K562 (cell line): ENCODE data around the gene PLG. TPM values are rescaled to one million over a fixed set of nuclear protein-coding genes. Genes with fewer than 3 reads are reported as not detected.
"Not testable (repeated sequence)": the region's sequence is repeated elsewhere in the genome, so short reads cannot be mapped to it uniquely, and the experiment has no call there.

Source experiments
- ATAC-seq: fragments of 200-7000 bp; cut with Tn5 transposase; 3 replicates; pipeline ENCODE4 v1.9.1; 2020; ENCODE audit warnings: moderate library complexity
- BruUV-seq: library from RNA; stranded (reverse); fragments of 400-500 nt; replicated peaks from 2 replicates; lab custom pipeline; 2021; lab: Mats Ljungman, UMichigan
- CTCF ChIA-PET: fragments of 300-600 bp; formaldehyde crosslinking; extraction: SDS; loops from one replicate; lab custom pipeline; 2021; ENCODE audit warnings: low intra/inter-chr PET ratio; lab: Yijun Ruan, JAX
- POLR2A ChIA-PET: fragments of 300-600, 350-650 bp; sonication (Branson Sonifier 250); formaldehyde crosslinking; extraction: SDS; loops from one replicate; lab custom pipeline; 2021; ENCODE audit warnings: antibody characterized with exemption, inconsistent platforms; lab: Yijun Ruan, JAX
- DNase-seq, 4 experiments: peaks; one replicate each; pipeline versions ENCODE4 v3.0.0 to v3.0.0-alpha.2; 2011 to 2018; ENCODE audit warnings: low spot score in 3 of 4, mixed read lengths in 3 of 4; ENCODE audit errors: extremely low read depth in 1 of 4
- FAIRE-seq: peaks from 2 replicates; lab custom pipeline; 2011; peaks lifted over from hg19 to GRCh38; lab: Jason Lieb, UNC
- H2AFZ ChIP-seq: 2 replicates; pipeline ENCODE4 v1.6.0; 2011; ENCODE audit warnings: low read depth, low read length, control low read depth, inconsistent platforms
- H3K27ac ChIP-seq: fragments of 200-600 bp; 3 replicates; pipeline ENCODE4 v1.8.0; 2011; ENCODE audit warnings: low read depth, mild to moderate bottlenecking, control low read depth, inconsistent platforms, low read length, moderate library complexity, mixed read lengths; ENCODE audit errors: extremely low read depth
- H3K27me3 ChIP-seq, 2 experiments: fragments of 300-600 bp in 1 of 2; 2 replicates in 1 of 2; 3 replicates in 1 of 2; pipeline versions ENCODE4 v1.6.0 to v1.8.0; 2011; ENCODE audit warnings: inconsistent platforms in 2 of 2, low read length in 2 of 2, mild to moderate bottlenecking in 1 of 2, mixed read lengths in 1 of 2, moderate library complexity in 1 of 2; ENCODE audit not compliant: control insufficient read depth in 2 of 2, insufficient read depth in 2 of 2
- H3K36me3 ChIP-seq: fragments of 300-600 bp; 3 replicates; pipeline ENCODE4 v1.8.0; 2011; ENCODE audit warnings: mild to moderate bottlenecking, low read length, inconsistent platforms; ENCODE audit not compliant: control insufficient read depth, insufficient read depth
- H3K4me1 ChIP-seq, 2 experiments: fragments of 200-600 bp in 1 of 2; replicated peaks in 1 of 2; 2 replicates in 1 of 2; 3 replicates in 1 of 2; pipeline versions ENCODE4 v1.5.1 to v1.8.0; 2011; ENCODE audit warnings: inconsistent platforms in 2 of 2, low read length in 2 of 2, mild to moderate bottlenecking in 1 of 2, mixed read lengths in 1 of 2, moderate library complexity in 1 of 2; ENCODE audit not compliant: control insufficient read depth in 2 of 2, insufficient read depth in 2 of 2
- H3K4me2 ChIP-seq: 2 replicates; pipeline ENCODE4 v1.6.1; 2011; ENCODE audit warnings: low read length, control low read depth, inconsistent platforms, mixed read lengths; ENCODE audit not compliant: insufficient read depth
- H3K4me3 ChIP-seq: fragments of 200-600 bp; sonication (generic), shearing (Covaris generic); 2 replicates; pipeline ENCODE4 v1.5.1; 2016; ENCODE audit warnings: control low read depth, inconsistent platforms
- H3K79me2 ChIP-seq: fragments of 200-600 bp; 3 replicates; pipeline ENCODE4 v1.8.0; 2011; ENCODE audit warnings: low read length, inconsistent platforms; ENCODE audit not compliant: control insufficient read depth, insufficient read depth
- H3K9ac ChIP-seq, 2 experiments: 2 replicates each; pipeline versions ENCODE4 v1.6.0 to v1.6.1; 2011; ENCODE audit warnings: low read depth in 2 of 2, low read length in 2 of 2, control low read depth in 1 of 2, inconsistent platforms in 1 of 2, mild to moderate bottlenecking in 1 of 2, mixed read lengths in 1 of 2; ENCODE audit not compliant: insufficient read depth in 1 of 2
- H3K9me1 ChIP-seq: one replicate; pipeline ENCODE4 v1.6.0; 2011; ENCODE audit warnings: inconsistent platforms, mild to moderate bottlenecking, low read length, moderate library complexity; ENCODE audit not compliant: control insufficient read depth, insufficient read depth
- H3K9me3 ChIP-seq: replicated peaks from 2 replicates; pipeline ENCODE4 v1.5.1; 2011; ENCODE audit warnings: low read depth, low read length, inconsistent platforms; ENCODE audit not compliant: control insufficient read depth, insufficient read depth
- H4K20me1 ChIP-seq: replicated peaks from 2 replicates; pipeline ENCODE4 v1.6.1; 2011; ENCODE audit warnings: low read length, inconsistent platforms, mixed read lengths; ENCODE audit not compliant: control insufficient read depth, insufficient read depth
- WGBS: fragments of 100-300 bp; shearing (Covaris generic); methylation state at CpG from one replicate; pipeline ENCODE4 v1.1.6; 2016; ENCODE audit warnings: low coverage, mixed read lengths; ENCODE audit not compliant: insufficient coverage; ENCODE audit errors: missing lambda C conversion rate; 5-methylcytosine and 5-hydroxymethylcytosine counted together
- in situ Hi-C: fragments of 300-500 bp; cut with MboI; formaldehyde crosslinking; loops from 4 replicates; pipeline ENCODE4 v1.15.0; 2018; ENCODE audit warnings: inconsistent platforms, mixed read lengths
- intact Hi-C: fragments of 100-400 bp; cut with micrococcal nuclease; formaldehyde crosslinking; loops from 2 replicates; pipeline ENCODE4 v1.14.2; 2022
- polyA plus RNA-seq, 8 experiments: library from polyadenylated mRNA; depleted of rRNA in 4 of 8; stranded (reverse) in 5 of 8; unstranded in 3 of 8; fragments of >200 nt; fragmentation: Nextera tagmentation in 2 of 8; fragmentation: Illumina TruSeq in 1 of 8; extraction: Ambion mirVana in 2 of 8; extraction: Trizol in 1 of 8; gene quantifications; 2 replicates each; pipeline versions ENCODE4 v1.2.1 to v1.2.3, GENCODE V29; 2011 to 2014; ENCODE audit warnings: inconsistent platforms in 1 of 8, missing spikeins in 1 of 8
- total RNA-seq, 7 experiments: library from RNA; depleted of rRNA in 6 of 7; stranded (reverse); fragments of >200 nt in 6 of 7; fragmentation: Illumina TruSeq in 2 of 7; extraction: Trizol in 2 of 7; gene quantifications; 2 replicates each; pipeline versions ENCODE4 v1.2.1 to v1.2.3, GENCODE V29; 2011 to 2021; ENCODE audit warnings: low replicate concordance in 1 of 7

The PLG gene
- total and polyA plus RNA-seq, 9 of the 15 experiments (the other 6 are each of a cell fraction or from before 2014, with no cell fraction given), result 0.64 TPM; not detected in 8

- in situ Hi-C loops, intact Hi-C loops, H3K4me1 ChIP-seq, H3K4me2 ChIP-seq, H3K4me3 ChIP-seq, H3K27ac ChIP-seq, H3K9me1 ChIP-seq, H3K9me3 ChIP-seq, ATAC-seq, FAIRE-seq, H3K27me3 ChIP-seq, H4K20me1 ChIP-seq, H3K36me3 ChIP-seq, H3K9ac ChIP-seq, BruUV-seq, CTCF ChIA-PET, DNase-seq, H3K79me2 ChIP-seq, H2AFZ ChIP-seq: not testable (repeated sequence)
- POLR2A ChIA-PET, result interaction anchor here (0.7 kb wide), 1 partner anchor 1344 kb away, joined by 3 read pairs; no protein-coding TSS in a partner anchor
Measured at GRCh38 chr6:160695025-160695424, 7.0 kb upstream of the PLG start.

GRCh38 chr6:160695622-160696021, 6.4 kb upstream of the PLG start:
- CTCF ChIA-PET, H3K9ac ChIP-seq, H4K20me1 ChIP-seq, in situ Hi-C loops, H3K27me3 ChIP-seq, intact Hi-C loops, H3K4me3 ChIP-seq, H3K36me3 ChIP-seq, H3K9me3 ChIP-seq, ATAC-seq, H3K4me2 ChIP-seq, DNase-seq, H2AFZ ChIP-seq, H3K27ac ChIP-seq, H3K4me1 ChIP-seq, BruUV-seq, H3K79me2 ChIP-seq, H3K9me1 ChIP-seq, FAIRE-seq: not testable (repeated sequence)
- WGBS, result 3% methylated on average over 2 of the region's 2 CpGs
- POLR2A ChIA-PET, result interaction anchor here (0.7 kb wide), 1 partner anchor 1343 kb away, joined by 3 read pairs; no protein-coding TSS in a partner anchor

- H3K27ac ChIP-seq, FAIRE-seq, H3K4me2 ChIP-seq, CTCF ChIA-PET, DNase-seq, H3K4me3 ChIP-seq, H3K27me3 ChIP-seq, H3K79me2 ChIP-seq, H3K36me3 ChIP-seq, intact Hi-C loops, in situ Hi-C loops, H3K9ac ChIP-seq, H2AFZ ChIP-seq, H4K20me1 ChIP-seq, POLR2A ChIA-PET, BruUV-seq, H3K9me3 ChIP-seq, H3K4me1 ChIP-seq, ATAC-seq, H3K9me1 ChIP-seq: not testable (repeated sequence)
- 3% methylated on average over 3 of the region's 3 CpGs for WGBS
Measured at GRCh38 chr6:160696884-160697283, 5.2 kb upstream of the PLG start.
